Caco-2 (cell line): ENCODE data around the gene COL5A2. TPM values are rescaled to one million over a fixed set of nuclear protein-coding genes. Genes with fewer than 3 reads are reported as not detected.

Source experiments
- BruUV-seq: library from RNA; stranded (reverse); fragments of 400-500 nt; replicated peaks from 2 replicates; lab custom pipeline; 2021; lab: Mats Ljungman, UMichigan
- CTCF ChIA-PET: fragments of 300-600 bp; sonication (Branson Sonifier 250); formaldehyde crosslinking; loops from one replicate; lab custom pipeline; 2022; ENCODE audit warnings: antibody characterized with exemption; lab: Charles Lee
- POLR2A ChIA-PET: fragments of 300-600 bp; sonication (Branson Sonifier 250); formaldehyde crosslinking; loops from one replicate; lab custom pipeline; 2022; ENCODE audit warnings: antibody characterized with exemption; lab: Charles Lee
- DNase-seq, 2 experiments: peaks; one replicate each; pipeline versions ENCODE4 v3.0.0 to v3.0.0-alpha.2; 2020 to 2022
- H3K27me3 ChIP-seq: replicated peaks from 2 replicates; pipeline ENCODE4 v1.6.0; 2011; ENCODE audit warnings: low read length; ENCODE audit not compliant: control insufficient read depth, insufficient read depth
- H3K36me3 ChIP-seq: 2 replicates; pipeline ENCODE4 v1.5.1; 2011; ENCODE audit warnings: low read length; ENCODE audit not compliant: control insufficient read depth, insufficient read depth
- H3K4me1 ChIP-seq: fragments of 250-450 bp; sonication (Bioruptor Pico); 2 replicates; pipeline ENCODE4 v1.5.1; 2020; ENCODE audit warnings: mild to moderate bottlenecking
- H3K4me3 ChIP-seq: 2 replicates; pipeline ENCODE4 v1.5.1; 2011; ENCODE audit warnings: low read depth, mild to moderate bottlenecking, control low read depth, low read length
- H3K9me3 ChIP-seq: fragments of 250-450 bp; sonication (Bioruptor Pico); 2 replicates; pipeline ENCODE4 v1.5.1; 2020; ENCODE audit warnings: mild to moderate bottlenecking, moderate library complexity
- H3K27ac Mint-ChIP-seq: one replicate; pipeline ENCODE4 v1.8.0; 2022; ENCODE audit warnings: mixed read lengths; ENCODE audit not compliant: unreplicated experiment
- H3K27me3 Mint-ChIP-seq: one replicate; pipeline ENCODE4 v1.8.0; 2022; ENCODE audit warnings: mixed read lengths; ENCODE audit not compliant: insufficient read depth, unreplicated experiment
- H3K36me3 Mint-ChIP-seq: one replicate; pipeline ENCODE4 v1.8.0; 2022; ENCODE audit warnings: mild to moderate bottlenecking, mixed read lengths; ENCODE audit not compliant: insufficient read depth, unreplicated experiment
- H3K4me1 Mint-ChIP-seq: one replicate; pipeline ENCODE4 v1.8.0; 2022; ENCODE audit warnings: low read depth, mixed read lengths; ENCODE audit not compliant: unreplicated experiment
- H3K4me3 Mint-ChIP-seq: one replicate; pipeline ENCODE4 v1.8.0; 2022; ENCODE audit warnings: mild to moderate bottlenecking, moderate library complexity, mixed read lengths; ENCODE audit not compliant: unreplicated experiment
- H3K9me3 Mint-ChIP-seq: one replicate; pipeline ENCODE4 v1.8.0; 2022; ENCODE audit warnings: mixed read lengths; ENCODE audit not compliant: unreplicated experiment
- intact Hi-C: fragments of 100-400 bp; cut with micrococcal nuclease; formaldehyde crosslinking; loops from one replicate; pipeline ENCODE4 v1.10.0; 2022; ENCODE audit not compliant: unreplicated experiment
- total RNA-seq: library from RNA; stranded (reverse); gene quantifications from 2 replicates; pipeline ENCODE4 v1.2.3, GENCODE V29; 2022
- TF ChIP-seq, protein P1 (sequence below), 2 experiments: fragments of 200-600 bp in 1 of 2; IDR thresholded peaks; 1 replicate in 1 of 2; 2 replicates in 1 of 2; pipeline versions ENCODE4 v1.5.1 to v1.8.0; 2011 to 2022; ENCODE audit warnings: antibody characterized with exemption in 1 of 2, control low read depth in 1 of 2, inconsistent platforms in 1 of 2, low read depth in 1 of 2, low read length in 1 of 2, mild to moderate bottlenecking in 1 of 2, moderate library complexity in 1 of 2; ENCODE audit not compliant: insufficient read depth in 1 of 2, severe bottlenecking in 1 of 2, unreplicated experiment in 1 of 2

Gene COL5A2
- total RNA-seq, 1 experiment from 2014 or later = 244 TPM

DNA sequence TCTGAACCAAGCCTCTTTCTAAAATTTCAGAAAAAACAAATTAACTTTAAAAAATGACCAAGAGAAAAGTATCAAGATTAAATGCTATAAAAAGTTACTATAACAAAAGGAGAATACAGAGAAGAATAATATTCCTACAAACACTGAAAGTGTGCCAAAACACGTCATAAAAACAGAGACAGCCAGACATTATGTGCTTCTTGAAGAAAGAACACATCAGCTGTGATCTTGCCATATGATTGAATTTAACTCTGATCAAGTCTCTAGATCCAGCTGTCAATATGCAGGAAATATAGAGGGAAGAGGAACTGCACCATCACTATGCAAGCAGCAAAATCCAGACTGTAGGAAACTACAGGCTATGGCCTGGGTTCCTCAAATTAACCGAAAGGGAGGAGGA, 33.7 kb upstream of the COL5A2 start:
- TF ChIP-seq, protein P1, sequence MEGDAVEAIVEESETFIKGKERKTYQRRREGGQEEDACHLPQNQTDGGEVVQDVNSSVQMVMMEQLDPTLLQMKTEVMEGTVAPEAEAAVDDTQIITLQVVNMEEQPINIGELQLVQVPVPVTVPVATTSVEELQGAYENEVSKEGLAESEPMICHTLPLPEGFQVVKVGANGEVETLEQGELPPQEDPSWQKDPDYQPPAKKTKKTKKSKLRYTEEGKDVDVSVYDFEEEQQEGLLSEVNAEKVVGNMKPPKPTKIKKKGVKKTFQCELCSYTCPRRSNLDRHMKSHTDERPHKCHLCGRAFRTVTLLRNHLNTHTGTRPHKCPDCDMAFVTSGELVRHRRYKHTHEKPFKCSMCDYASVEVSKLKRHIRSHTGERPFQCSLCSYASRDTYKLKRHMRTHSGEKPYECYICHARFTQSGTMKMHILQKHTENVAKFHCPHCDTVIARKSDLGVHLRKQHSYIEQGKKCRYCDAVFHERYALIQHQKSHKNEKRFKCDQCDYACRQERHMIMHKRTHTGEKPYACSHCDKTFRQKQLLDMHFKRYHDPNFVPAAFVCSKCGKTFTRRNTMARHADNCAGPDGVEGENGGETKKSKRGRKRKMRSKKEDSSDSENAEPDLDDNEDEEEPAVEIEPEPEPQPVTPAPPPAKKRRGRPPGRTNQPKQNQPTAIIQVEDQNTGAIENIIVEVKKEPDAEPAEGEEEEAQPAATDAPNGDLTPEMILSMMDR (IDR thresholded peaks at IDR 0.05; ENCODE audit: insufficient read depth in 1 of 2, low read depth in 1 of 2, low read length in 1 of 2, severe bottlenecking in 1 of 2, unreplicated experiment in 1 of 2) = no peak
- H3K4me3 Mint-ChIP-seq = no peak overlapping the region
- Histone ChIP-seq H3K4me1 (peaks cover 7% of the 10 kb centered on the region), H3K27me3 (no peaks in the 10 kb centered on the region), H3K9me3 (no peaks in the 10 kb centered on the region; the same call in 1 of the 2 replicates), H3K36me3 (no peaks in the 10 kb centered on the region), H3K4me3 (no peak overlapping the region)
- intact Hi-C loops = no loop called here
- peaks cover 5% of the 10 kb centered on the region for H3K4me1 Mint-ChIP-seq
- no TSS peak for BruUV-seq
- H3K9me3 Mint-ChIP-seq = no peaks in the 10 kb centered on the region
- CTCF ChIA-PET = no interaction called here
- no peak overlapping the region for H3K27ac Mint-ChIP-seq
- POLR2A ChIA-PET = no interaction called here
- DNase-seq = no peak
- no peaks in the 10 kb centered on the region for H3K36me3 Mint-ChIP-seq
- no peaks in the 10 kb centered on the region for H3K27me3 Mint-ChIP-seq

- peaks cover 11% of the 10 kb centered on the region for H3K4me1 Mint-ChIP-seq
- H3K9me3 Mint-ChIP-seq = no peaks in the 10 kb centered on the region
- H3K36me3 ChIP-seq = no peaks in the 10 kb centered on the region
- BruUV-seq = no TSS peak
- H3K4me1 ChIP-seq = peaks cover 15% of the 10 kb centered on the region
- no peak for DNase-seq
- intact Hi-C loops = no loop called here
- H3K27me3 Mint-ChIP-seq = no peaks in the 10 kb centered on the region
- POLR2A ChIA-PET = no interaction called here
- H3K4me3 ChIP-seq = no peak overlapping the region
- CTCF ChIA-PET = no interaction called here
- TF ChIP-seq, protein P1 (IDR thresholded peaks at IDR 0.05; ENCODE audit: insufficient read depth in 1 of 2, low read depth in 1 of 2, low read length in 1 of 2, severe bottlenecking in 1 of 2, unreplicated experiment in 1 of 2) = no peak
- H3K27me3 ChIP-seq = no peaks in the 10 kb centered on the region
- H3K4me3 Mint-ChIP-seq = no peak overlapping the region
- no peaks in the 10 kb centered on the region; the same call in 1 of the 2 replicates for H3K9me3 ChIP-seq
- no peak overlapping the region for H3K27ac Mint-ChIP-seq
- H3K36me3 Mint-ChIP-seq = no peaks in the 10 kb centered on the region
Observed at GRCh38 chr2:189210250-189211087, 30.9 kb upstream of the COL5A2 start.

DNA sequence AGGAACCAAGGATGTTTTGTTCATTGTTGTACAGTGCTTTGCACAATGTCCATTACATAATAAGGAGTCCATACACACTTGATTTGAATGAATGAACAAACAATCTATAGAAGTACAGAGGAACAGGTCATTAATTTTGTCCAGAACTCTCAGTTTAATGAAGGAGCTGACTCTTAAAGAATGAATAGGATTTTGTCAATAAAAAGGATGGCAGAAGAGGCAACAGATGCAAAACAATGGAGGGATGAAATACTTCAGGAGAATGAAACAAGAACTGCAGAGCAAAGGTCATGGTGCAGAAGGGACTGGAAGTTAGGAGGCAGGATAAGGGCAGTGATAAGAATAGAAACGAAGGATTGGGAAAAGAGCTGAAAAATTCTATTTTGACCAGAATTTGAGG, 28.7 kb upstream of the COL5A2 start:
- intact Hi-C loops = no loop called here
- ChIA-PET POLR2A (no interaction called here), CTCF (no interaction called here)
- no peaks in the 10 kb centered on the region for H3K9me3 Mint-ChIP-seq
- peaks cover 11% of the 10 kb centered on the region for H3K4me1 Mint-ChIP-seq
- TF ChIP-seq, protein P1 (IDR thresholded peaks at IDR 0.05; ENCODE audit: insufficient read depth in 1 of 2, low read depth in 1 of 2, low read length in 1 of 2, severe bottlenecking in 1 of 2, unreplicated experiment in 1 of 2) = no peak
- Histone ChIP-seq H3K4me3 (no peak overlapping the region), H3K9me3 (no peaks in the 10 kb centered on the region; the same call in 1 of the 2 replicates), H3K4me1 (peaks cover 19% of the 10 kb centered on the region), H3K36me3 (no peaks in the 10 kb centered on the region), H3K27me3 (no peaks in the 10 kb centered on the region)
- peak overlapping the region; percentile 2 for H3K27ac Mint-ChIP-seq
- H3K4me3 Mint-ChIP-seq = peak overlapping the region; percentile 30
- no peaks in the 10 kb centered on the region for H3K36me3 Mint-ChIP-seq
- H3K27me3 Mint-ChIP-seq = no peaks in the 10 kb centered on the region
- BruUV-seq = no TSS peak
- no peak for DNase-seq
